Stimulated activated CD4-positive, alpha-beta T cell treated with anti-CD3 and anti-CD28 coated beads, TNF-alpha, amount 100 ng/mL, for 24 hours (primary cell): Measurements from ENCODE around the gene ZMAT5.

Source experiments
- DNase-seq, 3 experiments: peaks; one replicate each; pipeline ENCODE4 v3.0.0-alpha.2; 2020; ENCODE audit warnings: low read depth in 3 of 3

ZMAT5 gene

GRCh38 chr22:29707010-29707409, 59.8 kb downstream of the ZMAT5 start:
- DNase-seq, result no peak

DNA sequence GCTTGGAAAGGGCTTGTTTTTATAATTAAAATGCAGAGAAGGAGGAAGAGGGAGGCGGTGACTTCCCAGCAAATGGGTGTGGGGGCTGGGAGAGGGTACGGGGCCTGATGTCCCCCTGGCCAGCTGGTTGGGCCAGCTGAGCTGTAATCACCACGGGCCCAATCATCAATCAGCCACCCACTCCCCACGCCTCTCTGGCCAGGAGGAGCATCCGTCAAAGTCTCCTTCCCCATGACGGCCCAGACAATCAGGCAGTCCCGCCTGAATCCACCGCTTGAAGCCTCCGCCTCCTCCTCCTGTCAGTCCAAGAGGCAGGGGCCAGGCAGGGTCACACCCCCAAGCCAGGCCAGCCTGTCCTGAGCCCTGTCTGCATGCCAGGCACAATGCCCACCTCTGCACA, 60.3 kb downstream of the ZMAT5 start:
- no peak for DNase-seq

DNA sequence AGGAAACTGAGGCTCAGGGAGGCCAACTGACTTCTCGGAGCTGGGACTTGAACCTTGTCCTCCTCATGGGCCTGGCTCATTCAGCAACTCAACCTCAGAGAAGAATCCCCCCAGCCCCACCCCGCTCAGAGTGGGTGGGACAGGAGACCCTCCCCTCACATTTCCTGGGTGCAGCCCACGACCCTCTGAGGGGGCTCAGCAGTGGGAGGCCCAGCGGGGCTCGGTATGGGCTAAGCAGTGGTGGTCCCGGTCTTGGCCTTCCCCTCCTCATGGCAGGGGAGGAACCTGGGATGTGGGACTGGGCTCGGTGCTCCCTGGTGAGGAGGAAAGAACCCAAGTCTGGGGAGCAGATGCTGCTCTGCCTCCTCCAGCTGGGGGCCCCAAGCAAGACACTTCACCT, 61.2 kb downstream of the ZMAT5 start:
- DNase-seq, result no peak

- DNase-seq, result no peak
Observed at GRCh38 chr22:29704528-29705285, 62.1 kb downstream of the ZMAT5 start.

- DNase-seq, result no peak
Observed at GRCh38 chr22:29703569-29704195, 63.1 kb downstream of the ZMAT5 start.

- DNase-seq, result no peak
Observed at GRCh38 chr22:29702931-29703501, 63.8 kb downstream of the ZMAT5 start.

- no peak for DNase-seq
Observed at GRCh38 chr22:29702000-29702930, 64.5 kb downstream of the ZMAT5 start.

GRCh38 chr22:29701155-29701999, 65.4 kb downstream of the ZMAT5 start:
- DNase-seq, result no peak

GRCh38 chr22:29700900-29701154, 66.0 kb downstream of the ZMAT5 start:
- DNase-seq, result no peak

DNA sequence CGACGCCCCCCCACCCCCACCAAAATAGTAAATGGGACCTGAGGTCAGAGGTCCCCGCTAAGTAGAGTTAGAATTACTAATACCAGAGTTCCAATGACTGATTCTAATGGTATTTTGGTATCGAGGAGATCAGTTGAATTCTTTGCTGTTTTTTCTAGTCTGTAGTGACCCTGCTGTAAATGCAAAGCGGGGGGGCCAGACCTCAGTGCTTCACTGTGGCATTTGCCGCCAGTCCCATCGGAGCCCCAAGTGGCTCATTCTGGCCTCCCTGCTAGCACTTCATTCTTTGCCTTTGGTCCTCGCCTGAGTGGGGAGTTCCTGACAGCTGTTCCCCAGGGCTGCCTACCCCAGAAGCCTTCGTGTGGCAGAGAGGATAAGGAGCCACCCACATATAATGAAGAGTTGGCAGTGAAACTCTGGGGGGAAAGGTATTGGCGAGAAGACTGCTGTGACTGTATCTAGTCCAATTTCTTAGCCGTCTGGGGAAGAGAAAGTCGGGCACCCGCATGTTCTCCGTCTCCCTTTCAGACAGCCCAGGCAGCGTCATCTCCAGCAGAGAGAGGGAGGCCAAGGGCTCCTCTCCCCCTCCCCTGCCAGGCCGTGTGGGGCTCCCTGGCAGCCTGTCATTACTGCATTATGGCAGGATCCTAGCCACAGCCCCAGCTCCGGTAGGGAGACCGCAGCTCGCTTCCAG, 66.5 kb downstream of the ZMAT5 start:
- no peak for DNase-seq

GRCh38 chr22:29697853-29698598, 68.8 kb downstream of the ZMAT5 start:
- no peak for DNase-seq

GRCh38 chr22:29695129-29695926, 71.5 kb downstream of the ZMAT5 start:
- DNase-seq, result no peak

GRCh38 chr22:29693671-29694070, 73.1 kb downstream of the ZMAT5 start:
- DNase-seq, result no peak

DNA sequence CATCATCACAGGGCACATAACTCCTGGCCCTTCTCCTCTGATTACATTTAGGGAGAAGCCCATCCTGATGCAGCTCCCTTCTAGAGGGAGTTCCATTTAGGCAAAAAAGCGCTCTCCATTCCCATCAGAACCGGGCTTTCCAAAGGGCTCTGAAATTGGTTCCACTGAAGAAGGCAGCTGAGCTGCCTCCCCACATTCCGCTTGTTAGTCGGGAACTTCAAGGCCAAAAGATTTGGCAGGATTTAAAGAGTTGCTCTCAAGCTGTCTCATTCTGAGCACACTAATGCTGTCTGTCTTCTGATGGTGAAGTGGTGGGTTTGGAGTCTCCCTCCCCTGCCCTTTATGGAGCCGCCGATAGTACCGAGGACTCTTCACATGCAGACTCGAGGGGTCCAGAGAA, 73.6 kb downstream of the ZMAT5 start:
- DNase-seq, result no peak

GRCh38 chr22:29692327-29692640, 74.5 kb downstream of the ZMAT5 start:
- DNase-seq, result no peak

DNA sequence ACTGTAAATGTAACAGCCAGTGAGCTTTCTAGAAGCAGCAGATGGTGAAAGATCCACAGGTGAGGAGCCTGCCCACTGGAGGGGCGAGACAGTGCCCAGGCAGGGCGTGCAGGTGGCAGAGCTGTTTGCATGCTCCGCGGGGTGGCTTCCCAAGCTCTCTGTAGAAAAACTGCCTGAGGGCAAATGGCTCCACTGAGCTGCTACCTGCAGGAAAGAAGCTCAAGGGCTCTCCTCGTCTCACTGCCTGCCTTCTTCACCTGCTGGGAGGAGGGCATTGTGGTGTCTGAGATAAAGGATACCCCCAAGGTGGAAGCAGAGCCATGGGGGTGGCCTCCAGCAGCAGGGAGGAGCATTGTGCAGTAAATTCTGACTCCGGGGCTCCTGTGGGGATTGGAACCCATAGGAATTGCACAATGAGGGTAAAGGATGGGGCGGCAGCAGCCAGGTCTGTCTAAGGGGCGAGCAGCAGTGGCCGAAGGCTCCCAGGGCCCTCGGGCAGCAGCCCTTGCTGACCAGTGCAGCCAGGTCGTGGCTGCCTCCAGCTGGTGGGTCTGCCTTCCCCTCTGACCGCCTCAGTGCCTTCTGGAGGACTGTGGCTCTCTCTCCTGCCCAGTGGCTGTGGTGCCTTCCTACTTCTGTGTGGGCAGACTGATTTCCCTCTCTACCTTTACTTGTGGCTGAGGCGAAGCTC, 75.0 kb downstream of the ZMAT5 start:
- DNase-seq, result no peak

- DNase-seq, result no peak
Observed at GRCh38 chr22:29690476-29690875, 76.3 kb downstream of the ZMAT5 start.

GRCh38 chr22:29689880-29690213, 77.0 kb downstream of the ZMAT5 start:
- DNase-seq, result peak; percentile 7 to 35 (median 9)
